ENCODE results near the gene SLC6A8. TPM values are rescaled to one million over a fixed set of nuclear protein-coding genes. Genes with fewer than 3 reads are reported as not detected.
A peak's percentile ranks its signal among the peaks of the same experiment; 100 is the strongest.
"Not testable (repeated sequence)": the region's sequence is repeated elsewhere in the genome, so short reads cannot be mapped to it uniquely, and the experiment has no call there.

Gene SLC6A8
- total RNA-seq, 1 donor from 2014 or later, result 125 TPM

DNA sequence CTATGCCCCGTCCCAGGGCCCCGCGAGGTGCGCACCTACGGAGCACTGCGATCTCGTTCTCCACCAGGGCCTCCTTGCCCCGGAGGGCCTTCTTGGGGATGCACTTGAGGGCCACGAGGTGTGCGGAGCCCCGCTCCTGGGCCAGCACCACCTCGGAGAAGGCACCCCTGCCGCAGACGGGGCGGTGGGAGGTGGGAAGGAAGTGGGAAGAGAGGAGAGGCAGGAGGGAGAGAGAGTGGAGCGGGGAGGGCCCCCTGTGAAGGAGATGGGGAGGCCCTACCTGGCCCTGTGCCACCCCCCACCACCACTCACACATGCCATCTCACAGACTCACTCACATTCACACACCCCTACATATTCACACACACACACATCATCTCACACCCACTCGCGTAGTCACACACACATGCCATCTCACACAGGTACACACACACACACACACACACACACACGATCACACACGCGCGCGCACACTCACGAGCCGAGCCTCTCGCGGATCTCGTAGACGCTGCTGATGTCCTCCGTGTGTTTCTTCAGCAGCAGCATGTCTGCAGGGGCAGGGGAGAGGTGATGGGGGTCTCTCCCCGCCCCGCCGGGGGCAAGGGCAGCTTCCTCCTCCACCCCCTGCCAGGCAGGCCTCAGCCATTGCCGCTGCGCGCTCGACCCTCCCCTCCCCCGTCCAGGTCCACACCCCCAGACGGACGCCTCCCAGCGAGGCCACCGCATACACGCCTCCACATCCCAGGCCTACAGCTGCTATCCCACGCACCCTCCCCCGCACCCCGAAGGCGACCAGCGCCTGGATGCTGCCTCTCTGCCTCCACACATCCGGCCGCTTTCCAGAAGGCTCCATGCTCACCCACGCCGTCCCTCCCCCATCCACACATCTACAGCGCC is 14.9 kb upstream of the SLC6A8 start:
- Mint-ChIP-seq H3K9me3 (peaks cover 3% of the 10 kb centered on the region), H3K4me1 (peaks cover 12% of the 10 kb centered on the region), H3K4me3 (no peak overlapping the region), H3K36me3 (ENCODE audit: low read depth) (peaks cover 4% of the 10 kb centered on the region), H3K27me3 (ENCODE audit: low read depth) (peaks cover 33% of the 10 kb centered on the region), H3K27ac (ENCODE audit: unreplicated experiment) (peak overlapping the region; percentile 96)
- TF ChIP-seq, protein P1, sequence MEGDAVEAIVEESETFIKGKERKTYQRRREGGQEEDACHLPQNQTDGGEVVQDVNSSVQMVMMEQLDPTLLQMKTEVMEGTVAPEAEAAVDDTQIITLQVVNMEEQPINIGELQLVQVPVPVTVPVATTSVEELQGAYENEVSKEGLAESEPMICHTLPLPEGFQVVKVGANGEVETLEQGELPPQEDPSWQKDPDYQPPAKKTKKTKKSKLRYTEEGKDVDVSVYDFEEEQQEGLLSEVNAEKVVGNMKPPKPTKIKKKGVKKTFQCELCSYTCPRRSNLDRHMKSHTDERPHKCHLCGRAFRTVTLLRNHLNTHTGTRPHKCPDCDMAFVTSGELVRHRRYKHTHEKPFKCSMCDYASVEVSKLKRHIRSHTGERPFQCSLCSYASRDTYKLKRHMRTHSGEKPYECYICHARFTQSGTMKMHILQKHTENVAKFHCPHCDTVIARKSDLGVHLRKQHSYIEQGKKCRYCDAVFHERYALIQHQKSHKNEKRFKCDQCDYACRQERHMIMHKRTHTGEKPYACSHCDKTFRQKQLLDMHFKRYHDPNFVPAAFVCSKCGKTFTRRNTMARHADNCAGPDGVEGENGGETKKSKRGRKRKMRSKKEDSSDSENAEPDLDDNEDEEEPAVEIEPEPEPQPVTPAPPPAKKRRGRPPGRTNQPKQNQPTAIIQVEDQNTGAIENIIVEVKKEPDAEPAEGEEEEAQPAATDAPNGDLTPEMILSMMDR (conservative IDR thresholded peaks at IDR 0.05), result no peak
- no peak for DNase-seq (ENCODE audit: low read depth, low spot score)

DNA sequence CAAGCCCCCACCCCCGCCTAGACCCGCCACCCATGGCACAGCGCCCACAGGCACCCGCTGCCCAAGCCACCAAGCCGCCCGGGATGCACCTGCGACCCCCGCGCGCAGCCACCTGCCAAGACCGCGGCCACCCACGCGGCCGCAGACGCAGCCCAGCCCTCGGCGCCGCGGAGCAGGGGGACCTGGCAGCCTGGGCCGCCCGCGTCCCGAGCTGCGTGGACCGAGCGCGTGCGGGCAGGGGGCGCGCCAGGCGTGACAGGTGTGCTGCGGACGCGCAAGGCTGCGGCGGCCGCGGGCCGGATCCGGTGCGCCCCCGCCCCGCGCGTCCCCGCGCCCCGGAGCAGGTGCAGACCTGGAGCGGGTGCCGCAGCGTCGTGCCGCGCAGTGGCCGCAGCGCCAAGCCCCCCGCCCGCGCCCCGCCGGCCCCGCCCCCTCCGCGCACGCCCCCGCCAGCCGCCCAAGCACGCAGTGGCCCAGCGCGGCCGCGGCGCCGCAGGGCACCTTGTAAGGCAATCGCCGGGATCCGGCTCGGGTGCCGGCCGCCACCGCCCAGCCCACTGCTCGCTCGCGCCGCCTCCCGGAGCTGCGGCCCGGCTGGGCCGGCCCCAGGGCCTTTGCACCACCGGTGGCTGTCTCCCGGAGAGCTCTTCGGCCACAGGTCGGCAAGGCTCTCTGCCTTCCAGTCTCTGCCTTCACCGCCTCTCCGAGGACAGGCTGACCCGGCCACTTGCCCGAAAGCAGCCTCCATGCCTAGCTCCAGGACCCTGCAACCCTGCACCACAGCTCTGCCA is 14.1 kb upstream of the SLC6A8 start, which contains the start of gene PNCK:
TSS of gene PNCK (minus strand) at position 386 of the 791 bp plus-strand sequence. CDS start 737 bp downstream, outside the sequence.
- TF ChIP-seq, protein P1 (conservative IDR thresholded peaks at IDR 0.05), result no peak
- peaks cover 28% of the 10 kb centered on the region for H3K27me3 Mint-ChIP-seq (ENCODE audit: low read depth)
- no peaks in the 10 kb centered on the region for H3K36me3 Mint-ChIP-seq (ENCODE audit: low read depth)
- no peaks in the 10 kb centered on the region for H3K9me3 Mint-ChIP-seq
- DNase-seq (ENCODE audit: low read depth, low spot score), result no peak
- peaks cover 7% of the 10 kb centered on the region for H3K4me1 Mint-ChIP-seq
- H3K27ac Mint-ChIP-seq (ENCODE audit: unreplicated experiment), result peak within 1 kb of the TSS; percentile 96
- H3K4me3 Mint-ChIP-seq, result peak within 1 kb of the TSS; percentile 45

DNA sequence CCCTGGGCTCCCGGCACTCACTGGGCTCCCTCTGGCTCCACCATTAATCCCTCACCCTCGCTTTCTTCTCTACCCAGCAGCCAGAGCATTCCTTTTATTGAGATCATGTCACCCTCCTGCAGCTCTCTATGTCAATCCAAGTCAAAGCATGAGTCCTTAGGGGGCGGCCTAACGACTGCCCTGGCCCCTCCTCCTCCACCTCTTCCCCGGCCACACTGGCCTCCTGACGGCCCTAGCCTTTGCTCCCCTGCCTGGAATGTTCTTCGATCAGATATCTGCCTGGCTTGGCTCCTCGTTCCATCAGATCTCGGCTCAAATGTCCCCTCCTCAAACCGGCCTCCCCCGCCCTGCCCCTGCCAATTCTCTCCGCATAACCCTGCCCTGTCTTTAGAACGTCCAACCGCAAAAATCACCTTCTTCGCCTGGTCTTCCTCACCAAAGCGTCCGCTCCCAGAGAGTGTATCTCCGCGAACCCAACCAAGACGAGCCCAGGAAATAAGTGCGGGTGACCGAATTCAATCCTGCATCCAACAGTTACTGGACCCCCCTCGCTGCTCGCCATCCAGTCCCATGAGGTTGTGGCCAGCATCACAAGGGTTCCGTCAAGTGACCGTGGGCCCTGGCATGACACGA is 13.4 kb upstream of the SLC6A8 start:
- H3K4me1 Mint-ChIP-seq, result peaks cover 7% of the 10 kb centered on the region
- TF ChIP-seq, protein P1 (conservative IDR thresholded peaks at IDR 0.05), result no peak
- H3K4me3 Mint-ChIP-seq, result peak overlapping the region; percentile 45
- no peaks in the 10 kb centered on the region for H3K36me3 Mint-ChIP-seq (ENCODE audit: low read depth)
- H3K27ac Mint-ChIP-seq (ENCODE audit: unreplicated experiment), result no peak overlapping the region
- H3K27me3 Mint-ChIP-seq (ENCODE audit: low read depth), result peaks cover 28% of the 10 kb centered on the region
- no peaks in the 10 kb centered on the region for H3K9me3 Mint-ChIP-seq
- no peak for DNase-seq (ENCODE audit: low read depth, low spot score)

DNA sequence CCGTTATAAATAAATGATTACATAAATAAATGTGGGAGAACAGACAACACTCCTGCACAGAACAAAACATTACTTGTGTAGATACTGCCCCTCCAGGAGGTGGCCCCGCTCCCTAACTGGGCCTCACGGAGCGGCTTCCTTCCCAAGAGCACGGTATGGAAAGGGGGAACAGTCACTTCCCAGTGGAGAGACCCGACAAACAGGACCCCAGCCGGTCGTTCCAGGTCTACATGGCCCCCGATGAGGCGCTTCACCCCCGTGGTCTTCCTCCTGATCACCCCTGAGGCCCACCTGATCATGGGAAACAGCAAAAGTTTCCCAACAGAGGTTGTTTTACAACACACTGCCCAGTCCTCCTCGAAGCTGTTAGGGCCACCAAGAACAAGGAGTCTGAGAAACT is 6.6 kb upstream of the SLC6A8 start:
- H3K27ac Mint-ChIP-seq (ENCODE audit: unreplicated experiment), result no peak overlapping the region
- no peak for DNase-seq (ENCODE audit: low read depth, low spot score)
- no peak overlapping the region for H3K4me3 Mint-ChIP-seq

DNA sequence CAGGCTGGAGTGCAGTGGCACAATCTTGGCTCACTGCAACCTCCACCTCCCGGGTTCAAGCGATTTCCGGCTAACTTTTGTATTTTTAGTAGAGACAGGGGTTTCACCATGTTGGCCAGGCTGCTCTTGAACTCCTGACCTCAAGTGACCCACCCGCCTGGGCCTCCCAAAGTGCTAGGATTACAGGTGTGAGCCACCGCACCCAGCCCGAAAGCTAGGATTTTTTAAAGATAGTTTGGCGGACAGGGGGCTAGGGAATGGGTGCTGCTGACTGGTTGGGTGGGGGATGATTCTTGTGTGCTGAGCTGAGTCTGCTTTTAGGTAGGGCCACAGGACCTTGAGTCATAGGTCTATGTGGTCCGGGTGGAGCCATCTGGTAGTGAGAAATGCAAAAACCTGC is 4.2 kb upstream of the SLC6A8 start:
- peaks cover 13% of the 10 kb centered on the region for H3K4me1 Mint-ChIP-seq
- not testable (repeated sequence) for H3K27ac Mint-ChIP-seq (ENCODE audit: unreplicated experiment); DNase-seq (ENCODE audit: low read depth, low spot score); H3K9me3 Mint-ChIP-seq; H3K27me3 Mint-ChIP-seq (ENCODE audit: low read depth); H3K4me3 Mint-ChIP-seq; H3K36me3 Mint-ChIP-seq (ENCODE audit: low read depth)

More for the DNA sequence above, 6.6 kb upstream of the SLC6A8 start:
- Mint-ChIP-seq H3K36me3 (ENCODE audit: low read depth) (peaks cover 2% of the 10 kb centered on the region), H3K4me1 (peaks cover 8% of the 10 kb centered on the region), H3K27me3 (ENCODE audit: low read depth) (peaks cover 3% of the 10 kb centered on the region), H3K9me3 (peaks cover 10% of the 10 kb centered on the region)
- TF ChIP-seq, protein P1 (conservative IDR thresholded peaks at IDR 0.05), result no peak

All from neural crest cell (in vitro differentiated cells).